ENCODE results near the gene DHRS2. TPM values are rescaled to one million over a fixed set of nuclear protein-coding genes. Genes with fewer than 3 reads are reported as not detected.
A peak's percentile ranks its signal among the peaks of the same experiment; 100 is the strongest.

DHRS2 gene
- total and polyA plus RNA-seq, 2 of the 13 experiments (the other 11 are each of a cell fraction or from before 2014, with no cell fraction given), result 1,621 to 3,021 TPM

GRCh38 chr14:23588884-23589598 lies 47.1 kb upstream of the DHRS2 start (continued):
- TF ChIP-seq ZNF280D (CRISPR knock-in tag; IDR thresholded peaks at IDR 0.05), result peak; percentile 96
- TF ChIP-seq RBAK (CRISPR knock-in tag; IDR thresholded peaks at IDR 0.05), result peak; percentile 73; the same call in 1 of the 2 replicates
- TF ChIP-seq JUNB (CRISPR knock-in tag; IDR thresholded peaks at IDR 0.05; ENCODE audit: borderline replicate concordance), result no peak
- TF ChIP-seq RXRB (CRISPR knock-in tag; IDR thresholded peaks at IDR 0.05; ENCODE audit: borderline replicate concordance), result peak; percentile 93
- peak; percentile 19; the same call in 1 of the 2 replicates for TF ChIP-seq NR2F2 (IDR thresholded peaks at IDR 0.05; ENCODE audit: borderline replicate concordance, low read depth)
- TF ChIP-seq, protein P1, sequence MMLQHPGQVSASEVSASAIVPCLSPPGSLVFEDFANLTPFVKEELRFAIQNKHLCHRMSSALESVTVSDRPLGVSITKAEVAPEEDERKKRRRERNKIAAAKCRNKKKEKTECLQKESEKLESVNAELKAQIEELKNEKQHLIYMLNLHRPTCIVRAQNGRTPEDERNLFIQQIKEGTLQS (CRISPR knock-in tag; IDR thresholded peaks at IDR 0.05), result peak; percentile 41; the same call in 1 of the 2 replicates
- TF ChIP-seq, protein P2, sequence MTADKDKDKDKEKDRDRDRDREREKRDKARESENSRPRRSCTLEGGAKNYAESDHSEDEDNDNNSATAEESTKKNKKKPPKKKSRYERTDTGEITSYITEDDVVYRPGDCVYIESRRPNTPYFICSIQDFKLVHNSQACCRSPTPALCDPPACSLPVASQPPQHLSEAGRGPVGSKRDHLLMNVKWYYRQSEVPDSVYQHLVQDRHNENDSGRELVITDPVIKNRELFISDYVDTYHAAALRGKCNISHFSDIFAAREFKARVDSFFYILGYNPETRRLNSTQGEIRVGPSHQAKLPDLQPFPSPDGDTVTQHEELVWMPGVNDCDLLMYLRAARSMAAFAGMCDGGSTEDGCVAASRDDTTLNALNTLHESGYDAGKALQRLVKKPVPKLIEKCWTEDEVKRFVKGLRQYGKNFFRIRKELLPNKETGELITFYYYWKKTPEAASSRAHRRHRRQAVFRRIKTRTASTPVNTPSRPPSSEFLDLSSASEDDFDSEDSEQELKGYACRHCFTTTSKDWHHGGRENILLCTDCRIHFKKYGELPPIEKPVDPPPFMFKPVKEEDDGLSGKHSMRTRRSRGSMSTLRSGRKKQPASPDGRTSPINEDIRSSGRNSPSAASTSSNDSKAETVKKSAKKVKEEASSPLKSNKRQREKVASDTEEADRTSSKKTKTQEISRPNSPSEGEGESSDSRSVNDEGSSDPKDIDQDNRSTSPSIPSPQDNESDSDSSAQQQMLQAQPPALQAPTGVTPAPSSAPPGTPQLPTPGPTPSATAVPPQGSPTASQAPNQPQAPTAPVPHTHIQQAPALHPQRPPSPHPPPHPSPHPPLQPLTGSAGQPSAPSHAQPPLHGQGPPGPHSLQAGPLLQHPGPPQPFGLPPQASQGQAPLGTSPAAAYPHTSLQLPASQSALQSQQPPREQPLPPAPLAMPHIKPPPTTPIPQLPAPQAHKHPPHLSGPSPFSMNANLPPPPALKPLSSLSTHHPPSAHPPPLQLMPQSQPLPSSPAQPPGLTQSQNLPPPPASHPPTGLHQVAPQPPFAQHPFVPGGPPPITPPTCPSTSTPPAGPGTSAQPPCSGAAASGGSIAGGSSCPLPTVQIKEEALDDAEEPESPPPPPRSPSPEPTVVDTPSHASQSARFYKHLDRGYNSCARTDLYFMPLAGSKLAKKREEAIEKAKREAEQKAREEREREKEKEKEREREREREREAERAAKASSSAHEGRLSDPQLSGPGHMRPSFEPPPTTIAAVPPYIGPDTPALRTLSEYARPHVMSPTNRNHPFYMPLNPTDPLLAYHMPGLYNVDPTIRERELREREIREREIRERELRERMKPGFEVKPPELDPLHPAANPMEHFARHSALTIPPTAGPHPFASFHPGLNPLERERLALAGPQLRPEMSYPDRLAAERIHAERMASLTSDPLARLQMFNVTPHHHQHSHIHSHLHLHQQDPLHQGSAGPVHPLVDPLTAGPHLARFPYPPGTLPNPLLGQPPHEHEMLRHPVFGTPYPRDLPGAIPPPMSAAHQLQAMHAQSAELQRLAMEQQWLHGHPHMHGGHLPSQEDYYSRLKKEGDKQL (CRISPR knock-in tag; IDR thresholded peaks at IDR 0.05; ENCODE audit: low read depth), result peak; percentile 75; the same call in 1 of the 2 replicates
- 0 out of 2 replicates have a peak, but pooled peaks have one; percentile 35 for TF ChIP-seq ZNF629 (CRISPR knock-in tag; conservative IDR thresholded peaks at IDR 0.05)
- peak; percentile 68; the same call in 1 of the 2 replicates for TF ChIP-seq ZBTB8A (CRISPR knock-in tag; IDR thresholded peaks at IDR 0.05; ENCODE audit: borderline replicate concordance, low read depth)
- TF ChIP-seq ZNF274 (CRISPR knock-in tag; IDR thresholded peaks at IDR 0.05), result peak; percentile 93
- TF ChIP-seq U2AF2 (IDR thresholded peaks at IDR 0.05; ENCODE audit: low read depth, low read length), result no peak
- TF ChIP-seq ZSCAN31 (CRISPR knock-in tag; IDR thresholded peaks at IDR 0.05; ENCODE audit: low read depth), result peak; percentile 91
- TF ChIP-seq ERF (CRISPR knock-in tag; IDR thresholded peaks at IDR 0.05), result peak; percentile 99
- TF ChIP-seq NR2F6 (IDR thresholded peaks at IDR 0.05), result peak; percentile 39; the same call in 1 of the 2 replicates
- peak; percentile 91 for TF ChIP-seq NR2F6 (CRISPR knock-in tag; IDR thresholded peaks at IDR 0.05)
- TF ChIP-seq, protein P3, sequence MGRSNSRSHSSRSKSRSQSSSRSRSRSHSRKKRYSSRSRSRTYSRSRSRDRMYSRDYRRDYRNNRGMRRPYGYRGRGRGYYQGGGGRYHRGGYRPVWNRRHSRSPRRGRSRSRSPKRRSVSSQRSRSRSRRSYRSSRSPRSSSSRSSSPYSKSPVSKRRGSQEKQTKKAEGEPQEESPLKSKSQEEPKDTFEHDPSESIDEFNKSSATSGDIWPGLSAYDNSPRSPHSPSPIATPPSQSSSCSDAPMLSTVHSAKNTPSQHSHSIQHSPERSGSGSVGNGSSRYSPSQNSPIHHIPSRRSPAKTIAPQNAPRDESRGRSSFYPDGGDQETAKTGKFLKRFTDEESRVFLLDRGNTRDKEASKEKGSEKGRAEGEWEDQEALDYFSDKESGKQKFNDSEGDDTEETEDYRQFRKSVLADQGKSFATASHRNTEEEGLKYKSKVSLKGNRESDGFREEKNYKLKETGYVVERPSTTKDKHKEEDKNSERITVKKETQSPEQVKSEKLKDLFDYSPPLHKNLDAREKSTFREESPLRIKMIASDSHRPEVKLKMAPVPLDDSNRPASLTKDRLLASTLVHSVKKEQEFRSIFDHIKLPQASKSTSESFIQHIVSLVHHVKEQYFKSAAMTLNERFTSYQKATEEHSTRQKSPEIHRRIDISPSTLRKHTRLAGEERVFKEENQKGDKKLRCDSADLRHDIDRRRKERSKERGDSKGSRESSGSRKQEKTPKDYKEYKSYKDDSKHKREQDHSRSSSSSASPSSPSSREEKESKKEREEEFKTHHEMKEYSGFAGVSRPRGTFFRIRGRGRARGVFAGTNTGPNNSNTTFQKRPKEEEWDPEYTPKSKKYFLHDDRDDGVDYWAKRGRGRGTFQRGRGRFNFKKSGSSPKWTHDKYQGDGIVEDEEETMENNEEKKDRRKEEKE (IDR thresholded peaks at IDR 0.05), result no peak
- TF ChIP-seq NONO (IDR thresholded peaks at IDR 0.05), result no peak
- TF ChIP-seq NONO (CRISPR knock-in tag; conservative IDR thresholded peaks at IDR 0.05), result peak; percentile 86

All from HepG2 (cell line).